ENCODE measurements around the gene ETV3L.
A peak's percentile ranks its signal among the peaks of the same experiment; 100 is the strongest.
"Not testable (repeated sequence)": the region's sequence is repeated elsewhere in the genome, so short reads cannot be mapped to it uniquely, and the experiment has no call there.

ETV3L gene

GRCh38 chr1:157077394-157077793 is 22.2 kb downstream of the ETV3L start:
- no peak overlapping the region for H3K4me3 ChIP-seq (ENCODE audit: low read depth, low read length)
- H3K9me3 ChIP-seq, result no peaks in the 10 kb centered on the region
- H3K27me3 ChIP-seq, result no peaks in the 10 kb centered on the region
- no peak for TF ChIP-seq CTCF (IDR thresholded peaks at IDR 0.05; ENCODE audit: low read depth, low read length)
- H3K4me1 ChIP-seq, result no peaks in the 10 kb centered on the region
- no peak for DNase-seq
- no peaks in the 10 kb centered on the region for H3K36me3 ChIP-seq

- peak overlapping the region; percentile 49 for H3K4me3 ChIP-seq (ENCODE audit: low read depth, low read length)
- H3K36me3 ChIP-seq, result no peaks in the 10 kb centered on the region
- DNase-seq, result peak; percentile 86
Measured at GRCh38 chr1:157073944-157074685, 25.5 kb downstream of the ETV3L start.

GRCh38 chr1:157069601-157070000 is 30.0 kb downstream of the ETV3L start:
- TF ChIP-seq CTCF (IDR thresholded peaks at IDR 0.05; ENCODE audit: low read depth, low read length), result no peak
- no peaks in the 10 kb centered on the region for H3K9me3 ChIP-seq
- DNase-seq, result no peak
- no peak overlapping the region for H3K4me3 ChIP-seq (ENCODE audit: low read depth, low read length)
- no peaks in the 10 kb centered on the region for H3K36me3 ChIP-seq
- H3K4me1 ChIP-seq, result no peaks in the 10 kb centered on the region
- no peaks in the 10 kb centered on the region; the same call in 1 of the 2 replicates for H3K27me3 ChIP-seq

More at GRCh38 chr1:157073944-157074685, 25.5 kb downstream of the ETV3L start:
- Histone ChIP-seq H3K27me3 (no peaks in the 10 kb centered on the region), H3K4me1 (no peaks in the 10 kb centered on the region), H3K9me3 (no peaks in the 10 kb centered on the region)
- TF ChIP-seq CTCF (IDR thresholded peaks at IDR 0.05; ENCODE audit: low read depth, low read length), result peak; percentile 76

- H3K4me1 ChIP-seq; H3K4me3 ChIP-seq (ENCODE audit: low read depth, low read length); DNase-seq; H3K36me3 ChIP-seq; H3K9me3 ChIP-seq: not testable (repeated sequence)
- H3K27me3 ChIP-seq, result peaks cover 11% of the 10 kb centered on the region; the same call in 1 of the 2 replicates
Measured at GRCh38 chr1:157059241-157059640, 40.4 kb downstream of the ETV3L start.

- no peak for TF ChIP-seq CTCF (IDR thresholded peaks at IDR 0.05; ENCODE audit: low read depth, low read length)
- Histone ChIP-seq H3K36me3 (no peaks in the 10 kb centered on the region), H3K4me1 (no peaks in the 10 kb centered on the region), H3K9me3 (peaks cover 4% of the 10 kb centered on the region; the same call in 1 of the 2 replicates), H3K4me3 (ENCODE audit: low read depth, low read length) (no peak overlapping the region), H3K27me3 (peaks cover 11% of the 10 kb centered on the region; the same call in 1 of the 2 replicates)
- DNase-seq, result no peak
Measured at GRCh38 chr1:157056269-157056668, 43.3 kb downstream of the ETV3L start.

- DNase-seq; H3K4me3 ChIP-seq (ENCODE audit: low read depth, low read length); H3K4me1 ChIP-seq; H3K36me3 ChIP-seq; H3K9me3 ChIP-seq: not testable (repeated sequence)
- peaks cover 11% of the 10 kb centered on the region; the same call in 1 of the 2 replicates for H3K27me3 ChIP-seq
Measured at GRCh38 chr1:157055729-157056128, 43.9 kb downstream of the ETV3L start.

GRCh38 chr1:157050836-157051235 is 48.8 kb downstream of the ETV3L start:
- Histone ChIP-seq H3K36me3 (no peaks in the 10 kb centered on the region), H3K9me3 (peaks cover 4% of the 10 kb centered on the region; the same call in 1 of the 2 replicates), H3K27me3 (no peaks in the 10 kb centered on the region), H3K4me3 (ENCODE audit: low read depth, low read length) (no peak overlapping the region), H3K4me1 (no peaks in the 10 kb centered on the region)
- DNase-seq, result no peak
- TF ChIP-seq CTCF (IDR thresholded peaks at IDR 0.05; ENCODE audit: low read depth, low read length), result no peak
